BE2C (cell line): ENCODE results near the gene CTAG1A.
"Not testable (repeated sequence)": the region's sequence is repeated elsewhere in the genome, so short reads cannot be mapped to it uniquely, and the experiment has no call there.

ENCODE experiments used
- DNase-seq: peaks from one replicate; pipeline ENCODE4 v3.0.0-alpha.2; 2020
- H3K27me3 ChIP-seq: fragments of 250-450 bp; sonication (Bioruptor Pico); 2 replicates; pipeline ENCODE4 v1.5.1; 2020; ENCODE audit warnings: mild to moderate bottlenecking
- H3K36me3 ChIP-seq: fragments of 250-450 bp; sonication (Bioruptor Pico); 2 replicates; pipeline ENCODE4 v1.5.1; 2020; ENCODE audit warnings: mild to moderate bottlenecking
- H3K4me1 ChIP-seq: fragments of 250-450 bp; sonication (Bioruptor Pico); 2 replicates; pipeline ENCODE4 v1.5.1; 2020
- H3K4me3 ChIP-seq: 2 replicates; pipeline ENCODE4 v1.5.1; 2011; ENCODE audit warnings: low read depth, low read length
- H3K9me3 ChIP-seq: fragments of 250-450 bp; sonication (Bioruptor Pico); 2 replicates; pipeline ENCODE4 v1.5.1; 2020
- CTCF ChIP-seq: IDR thresholded peaks from 2 replicates; pipeline ENCODE4 v1.5.1; 2012; ENCODE audit warnings: mild to moderate bottlenecking, low read depth, low read length

The CTAG1A gene

GRCh38 chrX:154549766-154550165, 35.2 kb upstream of the CTAG1A start:
- no peak for TF ChIP-seq CTCF
- no peaks in the 10 kb centered on the region for H3K27me3 ChIP-seq
- H3K4me1 ChIP-seq, result no peaks in the 10 kb centered on the region
- H3K9me3 ChIP-seq, result no peaks in the 10 kb centered on the region
- DNase-seq, result no peak
- no peaks in the 10 kb centered on the region for H3K36me3 ChIP-seq
- H3K4me3 ChIP-seq, result no peak overlapping the region

- not testable (repeated sequence) for H3K27me3 ChIP-seq, H3K9me3 ChIP-seq, DNase-seq, H3K4me3 ChIP-seq, H3K36me3 ChIP-seq, H3K4me1 ChIP-seq
Observed at GRCh38 chrX:154552112-154552806, 32.7 kb upstream of the CTAG1A start.

- DNase-seq, H3K4me3 ChIP-seq, H3K27me3 ChIP-seq, H3K4me1 ChIP-seq, H3K9me3 ChIP-seq, H3K36me3 ChIP-seq: not testable (repeated sequence)
Observed at GRCh38 chrX:154558060-154558690, 26.8 kb upstream of the CTAG1A start.

GRCh38 chrX:154558896-154559295, 26.0 kb upstream of the CTAG1A start:
- not testable (repeated sequence) for H3K36me3 ChIP-seq, H3K27me3 ChIP-seq, H3K9me3 ChIP-seq, H3K4me1 ChIP-seq, H3K4me3 ChIP-seq, DNase-seq

GRCh38 chrX:154560326-154560725, 24.6 kb upstream of the CTAG1A start:
- DNase-seq, H3K4me1 ChIP-seq, H3K9me3 ChIP-seq, H3K27me3 ChIP-seq, H3K36me3 ChIP-seq, H3K4me3 ChIP-seq: not testable (repeated sequence)

- not testable (repeated sequence) for H3K36me3 ChIP-seq, H3K4me3 ChIP-seq, H3K27me3 ChIP-seq, H3K9me3 ChIP-seq, DNase-seq, H3K4me1 ChIP-seq
Observed at GRCh38 chrX:154562295-154562694, 22.6 kb upstream of the CTAG1A start.

- H3K27me3 ChIP-seq, H3K9me3 ChIP-seq, H3K4me3 ChIP-seq, DNase-seq, H3K4me1 ChIP-seq, H3K36me3 ChIP-seq: not testable (repeated sequence)
Observed at GRCh38 chrX:154570361-154570760, 14.6 kb upstream of the CTAG1A start.

- H3K36me3 ChIP-seq, H3K27me3 ChIP-seq, H3K4me3 ChIP-seq, DNase-seq, H3K4me1 ChIP-seq, H3K9me3 ChIP-seq: not testable (repeated sequence)
Observed at GRCh38 chrX:154573061-154573460, 11.9 kb upstream of the CTAG1A start.

- not testable (repeated sequence) for H3K4me1 ChIP-seq, H3K9me3 ChIP-seq, H3K4me3 ChIP-seq, H3K36me3 ChIP-seq, DNase-seq, H3K27me3 ChIP-seq
Observed at GRCh38 chrX:154575076-154575475, 9.9 kb upstream of the CTAG1A start.

GRCh38 chrX:154582994-154583393, 1.9 kb upstream of the CTAG1A start:
- not testable (repeated sequence) for H3K4me3 ChIP-seq, H3K27me3 ChIP-seq, H3K4me1 ChIP-seq, DNase-seq, H3K9me3 ChIP-seq, H3K36me3 ChIP-seq

- not testable (repeated sequence) for H3K4me1 ChIP-seq, H3K4me3 ChIP-seq, H3K27me3 ChIP-seq, DNase-seq, H3K9me3 ChIP-seq, H3K36me3 ChIP-seq
Observed at GRCh38 chrX:154590415-154590814, 5.5 kb downstream of the CTAG1A start.
